Mesenchymal stem cell (in vitro differentiated cells and primary cell): ENCODE results near the gene B9D1.

Experiments used
- DNase-seq: peaks from one replicate; pipeline ENCODE4 v3.0.0-alpha.2; 2013
- H2AFZ ChIP-seq: one replicate; pipeline ENCODE4 v1.6.1; 2013; ENCODE audit warnings: low read depth, mild to moderate bottlenecking, control low read depth, inconsistent platforms, low read length, moderate library complexity
- H2AK5ac ChIP-seq: 2 replicates; pipeline ENCODE4 v1.6.1; 2013; ENCODE audit warnings: low read length, moderate library complexity, mild to moderate bottlenecking, inconsistent platforms; ENCODE audit not compliant: severe bottlenecking
- H2BK120ac ChIP-seq: one replicate; pipeline ENCODE4 v1.6.1; 2013; ENCODE audit warnings: low read depth, mild to moderate bottlenecking, inconsistent platforms, low read length, moderate library complexity
- H2BK12ac ChIP-seq, 2 experiments: one replicate each; pipeline ENCODE4 v1.6.1; 2013; ENCODE audit warnings: inconsistent platforms in 2 of 2, low read length in 2 of 2, mild to moderate bottlenecking in 2 of 2, moderate library complexity in 2 of 2, control low read depth in 1 of 2
- H2BK15ac ChIP-seq: one replicate; pipeline ENCODE4 v1.6.1; 2013; ENCODE audit warnings: mild to moderate bottlenecking, low read depth, inconsistent platforms; ENCODE audit not compliant: poor library complexity, severe bottlenecking
- H2BK5ac ChIP-seq: 2 replicates; pipeline ENCODE4 v1.6.1; 2013; ENCODE audit warnings: low read depth, mild to moderate bottlenecking, low read length, control low read depth, inconsistent platforms; ENCODE audit not compliant: poor library complexity, severe bottlenecking
- H3K14ac ChIP-seq, 2 experiments: one replicate each; pipeline ENCODE4 v1.6.1; 2013; ENCODE audit warnings: inconsistent platforms in 2 of 2, low read length in 2 of 2, control low read depth in 1 of 2, mild to moderate bottlenecking in 1 of 2, moderate library complexity in 1 of 2
- H3K18ac ChIP-seq, 2 experiments: one replicate each; pipeline ENCODE4 v1.6.1; 2013; ENCODE audit warnings: inconsistent platforms in 2 of 2, low read length in 2 of 2, control low read depth in 1 of 2, low read depth in 1 of 2, mild to moderate bottlenecking in 1 of 2
- H3K23ac ChIP-seq, 2 experiments: one replicate each; pipeline ENCODE4 v1.6.1; 2013; ENCODE audit warnings: inconsistent platforms in 2 of 2, low read length in 2 of 2, mild to moderate bottlenecking in 2 of 2, moderate library complexity in 2 of 2, control low read depth in 1 of 2
- H3K27ac ChIP-seq: 2 replicates; pipeline ENCODE4 v1.5.1; 2013; ENCODE audit warnings: mild to moderate bottlenecking, moderate library complexity, low read length, control low read depth, inconsistent platforms; ENCODE audit not compliant: poor library complexity, severe bottlenecking
- H3K27me3 ChIP-seq, 2 experiments: 2 replicates each; pipeline versions ENCODE4 v1.6.1 to v1.7.0; 2013; ENCODE audit warnings: low read length in 2 of 2, mild to moderate bottlenecking in 2 of 2, moderate library complexity in 2 of 2, control low read depth in 1 of 2, inconsistent platforms in 1 of 2; ENCODE audit not compliant: control insufficient read depth in 1 of 2, insufficient read depth in 1 of 2
- H3K36me3 ChIP-seq, 2 experiments: 2 replicates each; pipeline versions ENCODE4 v1.6.1 to v1.7.0; 2013; ENCODE audit warnings: low read length in 2 of 2, control low read depth in 1 of 2, inconsistent platforms in 1 of 2, low read depth in 1 of 2, mild to moderate bottlenecking in 1 of 2; ENCODE audit not compliant: insufficient read depth in 2 of 2, control insufficient read depth in 1 of 2
- H3K4ac ChIP-seq, 2 experiments: one replicate each; pipeline ENCODE4 v1.6.1; 2013; ENCODE audit warnings: inconsistent platforms in 2 of 2, low read length in 2 of 2, mild to moderate bottlenecking in 2 of 2, moderate library complexity in 2 of 2, control low read depth in 1 of 2, low read depth in 1 of 2
- H3K4me1 ChIP-seq: 2 replicates; pipeline ENCODE4 v1.6.1; 2013; ENCODE audit warnings: low read depth, low read length, control low read depth; ENCODE audit not compliant: control insufficient read depth, insufficient read depth
- H3K4me2 ChIP-seq: 2 replicates; pipeline ENCODE4 v1.6.1; 2013; ENCODE audit warnings: low read length, mild to moderate bottlenecking, inconsistent platforms; ENCODE audit not compliant: poor library complexity, severe bottlenecking
- H3K4me3 ChIP-seq, 2 experiments: 2 replicates each; pipeline versions ENCODE4 v1.5.1 to v1.7.0; 2013; ENCODE audit warnings: low read length in 2 of 2, mild to moderate bottlenecking in 2 of 2, control low read depth in 1 of 2, low read depth in 1 of 2; ENCODE audit not compliant: insufficient read depth in 1 of 2
- H3K79me1 ChIP-seq: replicated peaks from 2 replicates; pipeline ENCODE4 v1.6.1; 2013; ENCODE audit warnings: mild to moderate bottlenecking, control low read depth, low read length, inconsistent platforms; ENCODE audit not compliant: poor library complexity, severe bottlenecking
- H3K9ac ChIP-seq: 2 replicates; pipeline ENCODE4 v1.7.0; 2013; ENCODE audit warnings: mild to moderate bottlenecking, low read length, moderate library complexity
- H3K9me3 ChIP-seq: 2 replicates; pipeline ENCODE4 v1.7.0; 2013; ENCODE audit warnings: mild to moderate bottlenecking, low read length; ENCODE audit not compliant: control insufficient read depth
- H4K8ac ChIP-seq: one replicate; pipeline ENCODE4 v1.6.1; 2013; ENCODE audit warnings: inconsistent platforms, mild to moderate bottlenecking, low read length, moderate library complexity
- H4K91ac ChIP-seq: one replicate; pipeline ENCODE4 v1.6.1; 2013; ENCODE audit warnings: mild to moderate bottlenecking, low read length, inconsistent platforms
- WGBS: methylation state at CpG from one replicate; pipeline ENCODE4 v1.1.7; 2013; ENCODE audit warnings: mixed read lengths; 5-methylcytosine and 5-hydroxymethylcytosine counted together

Gene B9D1

DNA sequence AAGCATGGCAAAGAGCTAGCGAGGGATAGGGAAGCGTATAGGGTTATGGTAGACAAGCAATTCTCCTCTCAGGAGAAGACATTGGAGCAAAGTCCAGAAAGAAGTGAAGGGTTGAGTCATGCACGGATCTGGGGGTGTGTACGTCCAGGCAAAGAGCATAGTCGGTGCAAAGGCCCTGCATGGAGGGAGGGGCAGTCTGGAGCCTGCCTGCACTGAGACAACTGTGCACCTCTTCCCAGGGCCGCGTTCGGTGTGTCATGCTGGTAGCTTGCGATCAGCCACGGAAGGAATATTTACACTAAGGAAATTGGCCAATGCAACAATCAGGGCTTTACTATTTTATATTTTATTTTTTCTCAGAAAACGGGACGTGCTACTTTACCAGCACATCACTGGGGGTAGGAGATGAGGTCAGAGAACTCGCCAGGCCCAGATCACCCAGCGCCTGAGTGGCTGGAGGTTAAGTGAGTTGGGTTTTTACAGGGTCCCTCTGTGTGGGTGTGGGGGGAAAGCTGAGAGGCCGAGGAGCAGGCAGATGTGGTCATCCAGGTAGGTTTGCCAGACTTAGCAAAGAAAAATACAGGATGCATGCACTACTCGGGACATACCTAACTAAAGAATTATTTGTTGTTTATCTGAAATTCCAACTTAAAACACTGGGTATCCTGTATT is 6.7 kb upstream of the B9D1 start:
- WGBS = 93% methylated on average over 12 of the region's 16 CpGs
- no peak for DNase-seq

DNA sequence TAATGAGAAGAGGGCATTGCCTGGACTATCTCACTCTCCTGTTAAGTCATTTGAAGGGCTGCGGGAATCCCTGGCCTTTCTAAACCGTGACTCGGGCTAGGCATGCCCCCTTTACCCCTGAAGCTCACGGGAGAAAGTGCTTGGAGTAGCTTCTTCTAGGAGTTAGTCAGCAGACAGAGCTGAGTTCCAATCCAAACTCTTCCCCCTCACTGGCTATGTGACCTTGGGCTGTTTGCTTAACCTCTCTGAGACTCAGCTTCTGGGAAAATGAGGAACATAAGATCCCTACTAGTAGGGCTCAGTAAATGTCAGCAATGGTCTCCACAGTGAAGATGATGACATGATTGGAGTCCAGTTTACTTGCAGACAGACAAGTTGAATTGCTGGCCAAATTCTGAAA is 5.7 kb upstream of the B9D1 start:
- Histone ChIP-seq H3K27ac (no peak overlapping the region), H3K4me1 (peaks cover 5% of the 10 kb centered on the region), H3K9me3 (no peaks in the 10 kb centered on the region), H3K27me3 (no peaks in the 10 kb centered on the region), H2BK5ac (no peak overlapping the region), H2AFZ (no peak overlapping the region), H2BK12ac (no peak overlapping the region), H3K14ac (no peak overlapping the region), H3K4me3 (no peak overlapping the region), H3K4me2 (no peak overlapping the region), H3K23ac (no peak overlapping the region), H4K8ac (no peak overlapping the region), H3K4ac (peak overlapping the region in 1 of 2 experiments; percentile 28), H4K91ac (no peak overlapping the region), H3K18ac (peak overlapping the region in 1 of 2 experiments; percentile 10), H3K9ac (no peak overlapping the region), H3K79me1 (peaks cover 5% of the 10 kb centered on the region), H2BK15ac (no peak overlapping the region), H2AK5ac (no peak overlapping the region), H2BK120ac (no peak overlapping the region), H3K36me3 (peaks cover 5 to 6% of the 10 kb centered on the region in 2 experiments)
- 90% methylated on average over 4 of the region's 4 CpGs for WGBS
- DNase-seq = peak; percentile 23

More for the DNA sequence above, 6.7 kb upstream of the B9D1 start:
- Histone ChIP-seq H2BK120ac (no peak overlapping the region), H4K8ac (no peak overlapping the region), H3K36me3 (peaks cover 5 to 6% of the 10 kb centered on the region in 2 experiments), H2BK12ac (no peak overlapping the region), H3K4ac (no peak overlapping the region), H2AK5ac (no peak overlapping the region), H2BK15ac (no peak overlapping the region), H3K4me1 (peaks cover 5% of the 10 kb centered on the region), H3K23ac (no peak overlapping the region), H3K14ac (no peak overlapping the region), H3K27me3 (no peaks in the 10 kb centered on the region), H4K91ac (no peak overlapping the region), H3K27ac (no peak overlapping the region), H3K4me3 (no peak overlapping the region), H3K9me3 (no peaks in the 10 kb centered on the region), H2BK5ac (no peak overlapping the region), H3K9ac (no peak overlapping the region), H3K4me2 (no peak overlapping the region), H2AFZ (no peak overlapping the region), H3K79me1 (peaks cover 5% of the 10 kb centered on the region), H3K18ac (no peak overlapping the region)

DNA sequence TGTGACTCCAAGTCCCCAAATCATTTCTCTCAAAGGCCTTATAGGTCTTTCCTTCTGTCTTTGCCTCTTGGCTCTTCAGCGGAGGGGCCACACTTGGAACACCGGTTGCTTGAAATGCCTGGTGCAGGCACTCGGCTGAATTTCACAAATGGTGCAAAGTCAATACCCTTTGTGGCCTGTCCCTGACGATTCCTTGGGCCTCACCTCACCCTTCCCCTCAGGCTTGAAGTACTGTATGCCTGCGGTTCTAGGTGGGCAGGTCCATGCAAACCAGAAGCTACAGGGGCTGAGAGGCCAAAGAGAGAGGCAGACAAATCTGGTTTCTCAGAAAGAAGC is 4.1 kb upstream of the B9D1 start:
- WGBS = 96% methylated on average over 5 of the region's 5 CpGs
- H3K9me3 ChIP-seq = no peaks in the 10 kb centered on the region
- H2BK12ac ChIP-seq = no peak overlapping the region
- no peak overlapping the region for H3K9ac ChIP-seq
- no peak overlapping the region for H2BK120ac ChIP-seq
- no peak for DNase-seq
- H4K91ac ChIP-seq = no peak overlapping the region
- no peak overlapping the region for H3K4me3 ChIP-seq
- no peak overlapping the region for H4K8ac ChIP-seq
- H2AFZ ChIP-seq = no peak overlapping the region
- H2AK5ac ChIP-seq = no peak overlapping the region
- no peak overlapping the region for H2BK5ac ChIP-seq
- H3K4me1 ChIP-seq = peaks cover 14% of the 10 kb centered on the region
- H3K79me1 ChIP-seq = peaks cover 5% of the 10 kb centered on the region
- H3K27me3 ChIP-seq = no peaks in the 10 kb centered on the region
- H3K4ac ChIP-seq = no peak overlapping the region
- no peak overlapping the region for H2BK15ac ChIP-seq
- H3K18ac ChIP-seq = no peak overlapping the region
- no peak overlapping the region for H3K14ac ChIP-seq
- H3K4me2 ChIP-seq = no peak overlapping the region
- H3K36me3 ChIP-seq = peaks cover 5 to 6% of the 10 kb centered on the region in 2 experiments
- H3K23ac ChIP-seq = no peak overlapping the region
- H3K27ac ChIP-seq = no peak overlapping the region

DNA sequence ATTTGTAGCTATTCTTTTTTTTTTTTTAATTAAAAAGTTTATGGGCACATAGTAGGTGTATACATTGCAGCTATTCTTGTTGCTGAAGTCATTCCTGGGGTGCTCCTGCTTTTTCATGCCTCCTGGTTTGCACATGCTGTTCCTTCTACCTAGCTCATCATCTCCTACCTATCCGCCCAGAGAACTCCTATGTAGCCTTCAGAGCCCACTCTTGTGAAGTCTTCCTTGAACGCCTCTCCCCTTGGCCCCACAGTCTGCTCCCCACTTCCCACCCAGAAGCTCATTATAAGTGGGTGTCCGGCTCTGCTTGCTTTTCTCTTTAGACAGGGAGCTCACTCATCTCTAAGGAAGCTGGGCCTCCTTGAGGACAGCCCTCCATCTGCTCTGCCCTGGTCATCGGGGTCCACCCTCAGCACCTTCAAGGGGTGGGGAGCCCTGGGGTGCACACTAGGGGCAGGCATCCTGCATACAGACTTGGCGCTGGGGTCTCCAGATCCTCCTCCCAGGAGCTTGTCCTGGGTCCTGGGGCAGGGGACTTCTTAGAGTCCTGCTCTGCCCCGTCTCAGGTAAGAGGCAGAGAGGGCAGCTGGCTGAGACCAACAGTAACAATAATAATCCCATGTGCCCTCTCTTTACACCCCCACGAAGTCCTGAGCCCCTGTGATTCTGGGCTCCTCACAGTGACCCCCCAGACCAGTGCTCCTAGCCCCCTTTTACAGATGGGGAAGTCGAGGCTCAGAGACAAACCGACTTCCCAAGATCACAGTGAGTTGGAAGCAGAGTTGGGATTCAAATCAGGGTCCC is 3.5 kb upstream of the B9D1 start:
- H3K4me1 ChIP-seq = peaks cover 18% of the 10 kb centered on the region
- H2BK15ac ChIP-seq = no peak overlapping the region
- no peak overlapping the region for H2BK120ac ChIP-seq

More for the DNA sequence above, 3.5 kb upstream of the B9D1 start:
- no peak overlapping the region for H3K14ac ChIP-seq
- no peak overlapping the region for H2BK5ac ChIP-seq
- no peak overlapping the region for H3K4ac ChIP-seq
- 90% methylated on average over 9 of the region's 9 CpGs for WGBS
- H3K36me3 ChIP-seq = peaks cover 2 to 5% of the 10 kb centered on the region in 2 experiments
- peaks cover 8% of the 10 kb centered on the region for H3K79me1 ChIP-seq
- no peak overlapping the region for H3K4me2 ChIP-seq
- H2BK12ac ChIP-seq = peak overlapping the region in 1 of 2 experiments; percentile 17
- no peak overlapping the region for H3K27ac ChIP-seq
- H4K8ac ChIP-seq = no peak overlapping the region
- no peak overlapping the region for H3K9ac ChIP-seq
- no peak overlapping the region for H3K4me3 ChIP-seq
- no peaks in the 10 kb centered on the region for H3K9me3 ChIP-seq
- H3K23ac ChIP-seq = no peak overlapping the region
- no peak overlapping the region for H2AFZ ChIP-seq
- no peak overlapping the region for H3K18ac ChIP-seq
- no peak overlapping the region for H4K91ac ChIP-seq
- H2AK5ac ChIP-seq = no peak overlapping the region
- no peak for DNase-seq
- no peaks in the 10 kb centered on the region for H3K27me3 ChIP-seq
